GM18873 (cell line): Measurements from ENCODE around the gene ABCA9.
"Not testable (repeated sequence)": the region's sequence is repeated elsewhere in the genome, so short reads cannot be mapped to it uniquely, and the experiment has no call there.

Experiments
- ATAC-seq: cut with Tn5 transposase; IDR thresholded peaks from one replicate; pipeline ENCODE4 v1.9.1; 2021; ENCODE audit warnings: mild to moderate bottlenecking, moderate library complexity, moderate number of reproducible peaks; ENCODE audit not compliant: unreplicated experiment, low FRiP score

Gene ABCA9

DNA sequence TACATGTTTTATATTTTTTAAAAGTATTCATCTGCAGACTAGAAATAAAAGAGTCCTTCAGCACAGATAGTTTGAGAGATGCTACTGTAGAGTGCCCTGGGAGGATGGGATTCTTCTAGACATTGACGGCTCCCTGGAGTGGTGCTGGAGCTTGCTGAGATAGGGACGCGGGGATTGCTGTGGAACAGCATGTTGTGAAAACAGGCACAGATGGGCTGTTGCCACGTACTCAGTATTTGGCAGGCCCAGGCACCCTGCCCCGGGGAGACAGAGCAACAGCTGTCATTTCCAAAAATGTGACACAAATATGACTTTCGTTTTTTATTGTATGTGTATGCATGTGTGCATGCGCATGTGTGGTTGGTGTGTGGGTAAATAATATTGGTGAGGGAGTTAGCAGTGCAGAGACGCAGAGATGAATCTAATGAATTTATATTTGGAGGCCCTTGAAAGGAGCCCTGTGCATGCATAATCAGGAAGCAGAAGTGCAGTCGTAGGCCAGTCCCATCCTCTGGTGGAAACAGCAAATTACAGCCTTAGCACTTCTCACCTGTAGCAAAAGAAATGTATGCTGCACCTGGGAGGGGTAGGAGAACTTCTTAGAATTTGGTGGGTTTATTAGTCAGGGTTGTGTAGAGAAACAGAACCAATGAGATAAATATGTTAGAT is 99.4 kb downstream of the ABCA9 start:
- ATAC-seq: no peak

DNA sequence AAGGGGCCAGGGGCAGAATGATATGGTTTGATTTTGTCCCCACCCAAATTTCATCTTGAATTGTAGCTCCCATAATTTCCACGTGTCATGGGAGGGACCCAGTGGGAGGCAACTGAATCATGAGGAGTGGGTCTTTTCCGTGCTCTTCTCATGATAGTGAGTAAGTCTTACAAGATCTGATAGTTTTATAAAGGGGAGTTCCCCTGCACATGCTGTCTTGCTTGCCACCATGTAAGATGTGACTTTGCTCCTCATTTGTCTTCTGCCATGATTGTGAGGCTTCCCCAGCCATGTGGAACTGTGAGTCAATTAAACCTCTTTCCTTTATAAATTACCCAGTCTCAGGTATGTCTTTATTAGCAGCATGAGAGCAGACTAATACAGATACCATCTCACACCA is 101.6 kb downstream of the ABCA9 start:
- not testable (repeated sequence) for ATAC-seq

DNA sequence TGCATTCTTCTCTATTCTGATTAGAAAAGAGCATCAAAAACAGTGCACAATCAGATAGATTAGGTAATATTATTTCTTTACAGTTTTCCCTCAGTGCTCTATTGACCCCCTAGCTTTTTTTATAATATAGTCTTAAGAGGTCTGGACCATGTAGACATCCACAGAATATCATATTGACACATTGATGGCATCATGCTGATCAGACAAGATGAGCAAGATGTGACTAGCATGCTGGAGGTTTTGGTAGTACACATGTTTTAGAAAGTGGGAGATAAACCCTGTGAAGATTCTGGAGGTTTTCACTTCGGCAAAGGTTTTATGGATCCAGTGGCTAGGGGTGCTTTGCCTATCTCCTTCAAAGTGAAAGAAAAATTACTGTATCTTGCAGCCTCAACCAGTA is 102.8 kb downstream of the ABCA9 start:
- no peak for ATAC-seq

DNA sequence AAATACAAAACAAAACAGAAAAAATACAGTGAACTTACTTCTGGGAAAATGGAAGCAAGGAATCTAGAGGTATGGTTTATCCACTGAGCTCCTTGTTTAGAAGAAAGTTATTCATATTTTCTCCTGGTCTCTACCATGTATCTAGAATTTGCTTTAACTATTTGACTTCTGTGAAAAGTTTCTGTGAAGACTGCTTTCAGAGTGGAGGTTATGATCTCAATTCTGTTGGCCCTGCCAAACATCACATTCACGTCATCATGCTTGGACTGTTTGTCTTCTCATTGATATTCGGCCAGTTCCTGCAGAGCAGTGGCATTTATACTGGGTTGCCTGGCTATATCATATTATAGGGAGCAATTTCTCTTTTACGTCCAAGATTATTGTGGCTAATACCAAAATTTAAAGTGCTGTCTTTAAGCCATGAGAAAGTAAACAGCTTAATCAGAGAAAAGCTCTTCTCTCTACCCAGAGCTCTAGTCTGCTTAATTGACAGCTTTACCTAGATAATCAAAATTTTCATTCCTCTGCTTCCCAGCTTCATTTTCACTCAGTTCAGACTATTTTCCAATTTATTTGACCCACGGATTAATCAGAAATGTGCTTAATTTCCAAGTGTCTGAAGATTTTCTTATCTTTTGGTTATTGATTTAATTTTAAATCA is 105.4 kb downstream of the ABCA9 start, which contains the start of gene ABCA8:
Gene ABCA8 (minus strand): TSS at position 212 of the 661 bp plus-strand sequence. CDS start 13,358 bp downstream, outside the sequence.
- ATAC-seq: no peak

DNA sequence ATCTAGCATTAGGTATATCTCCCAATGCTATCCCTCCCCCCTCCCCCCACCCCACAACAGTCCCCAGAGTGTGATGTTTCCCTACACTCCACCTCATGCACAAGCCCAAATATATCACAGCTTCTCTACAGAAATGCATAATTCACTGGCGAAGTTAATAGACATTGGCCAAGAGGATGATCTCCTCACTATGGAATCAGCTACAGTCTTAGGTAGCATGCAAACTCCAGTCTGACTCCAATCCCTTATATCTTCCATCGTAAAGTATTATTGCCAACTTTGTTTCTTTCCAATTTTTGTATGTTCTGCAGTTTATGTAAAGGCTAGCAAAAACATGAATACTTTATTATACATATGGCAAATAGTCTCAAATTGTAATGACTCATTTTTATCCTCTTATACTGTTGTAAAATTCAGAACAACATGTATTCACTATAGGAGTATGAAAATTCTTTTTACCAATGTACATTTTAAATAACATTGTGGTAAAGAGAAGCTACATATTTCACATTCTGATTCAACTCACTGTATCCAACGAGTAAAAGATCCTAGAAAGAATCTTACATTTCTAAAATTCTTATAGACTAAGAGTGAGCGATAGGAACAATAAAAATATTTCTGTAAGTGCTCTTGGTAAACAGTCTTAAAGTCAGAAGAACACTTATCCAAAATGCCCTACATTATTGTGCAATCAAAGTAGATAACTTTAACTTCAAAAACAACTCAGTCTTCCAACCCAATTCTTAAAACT is 106.4 kb downstream of the ABCA9 start:
- ATAC-seq: no peak

DNA sequence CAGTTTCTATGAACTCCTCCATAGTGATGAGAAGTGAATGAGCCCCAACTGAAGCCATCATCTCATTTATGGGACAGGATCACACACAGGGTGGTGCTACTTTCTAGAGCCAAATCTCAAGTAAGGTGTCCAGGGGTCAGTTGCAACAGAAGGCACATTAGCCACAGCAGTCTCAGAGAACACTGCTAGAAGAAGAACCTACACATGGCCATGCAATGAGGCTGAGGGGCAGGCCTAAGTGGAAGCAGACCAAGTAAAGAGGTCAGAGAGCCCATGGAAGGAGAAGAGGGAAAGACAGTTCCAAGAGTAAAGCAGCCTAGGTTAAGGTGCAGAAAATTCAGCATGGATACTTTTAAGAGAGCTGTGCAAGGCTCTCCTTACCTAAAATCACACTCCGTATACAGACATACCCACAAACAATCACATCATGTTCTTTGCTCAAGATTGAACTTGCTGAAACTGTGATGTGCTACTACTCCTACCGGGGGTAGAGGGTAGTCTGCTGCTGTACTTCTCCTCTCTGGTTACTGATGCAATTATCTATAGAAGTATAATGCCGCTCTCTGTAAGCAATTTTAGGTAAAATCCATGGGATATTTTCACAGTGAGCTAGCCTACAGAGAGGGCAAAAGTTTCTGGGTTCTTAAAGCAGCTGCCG is 107.3 kb downstream of the ABCA9 start:
- ATAC-seq: no peak

DNA sequence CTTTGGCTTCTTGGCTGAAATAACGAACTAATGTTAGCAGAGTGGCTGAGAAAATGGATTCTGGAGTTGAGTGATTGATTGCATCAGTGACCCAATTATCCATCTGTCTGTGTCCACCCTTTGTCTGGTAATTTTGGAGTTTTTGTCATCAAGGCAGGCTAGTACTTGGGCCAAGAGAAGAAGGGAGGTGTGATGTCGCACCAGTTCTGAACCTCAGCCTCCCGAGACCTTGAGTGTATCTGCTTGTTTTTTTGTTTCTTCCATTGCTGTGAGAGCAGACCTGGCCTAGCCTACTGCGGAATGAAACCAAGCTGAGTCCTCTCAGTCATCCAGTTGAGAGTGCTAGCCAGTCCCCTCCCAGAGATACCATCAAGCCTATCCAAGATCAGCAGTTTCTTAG is 110.0 kb downstream of the ABCA9 start:
- no peak for ATAC-seq

DNA sequence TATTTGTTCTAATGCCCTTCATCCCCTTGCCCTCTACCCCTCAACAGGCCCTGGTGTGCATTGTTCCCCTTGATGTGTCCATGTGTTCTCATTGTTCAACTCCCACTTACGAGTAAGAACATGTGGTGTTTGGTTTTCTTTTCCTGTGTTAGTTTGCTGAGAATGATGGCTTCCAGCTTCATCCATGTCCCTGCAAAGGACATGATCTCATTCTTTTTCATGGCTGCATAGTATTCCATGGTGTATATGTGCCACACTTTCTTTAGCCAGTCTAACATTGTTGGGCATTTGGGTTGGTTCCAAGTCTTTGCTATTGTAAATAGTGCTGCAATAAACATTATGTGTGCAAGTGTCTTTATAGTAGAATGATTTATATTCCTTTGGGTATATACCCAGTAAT is 112.9 kb downstream of the ABCA9 start:
- ATAC-seq: not testable (repeated sequence)

DNA sequence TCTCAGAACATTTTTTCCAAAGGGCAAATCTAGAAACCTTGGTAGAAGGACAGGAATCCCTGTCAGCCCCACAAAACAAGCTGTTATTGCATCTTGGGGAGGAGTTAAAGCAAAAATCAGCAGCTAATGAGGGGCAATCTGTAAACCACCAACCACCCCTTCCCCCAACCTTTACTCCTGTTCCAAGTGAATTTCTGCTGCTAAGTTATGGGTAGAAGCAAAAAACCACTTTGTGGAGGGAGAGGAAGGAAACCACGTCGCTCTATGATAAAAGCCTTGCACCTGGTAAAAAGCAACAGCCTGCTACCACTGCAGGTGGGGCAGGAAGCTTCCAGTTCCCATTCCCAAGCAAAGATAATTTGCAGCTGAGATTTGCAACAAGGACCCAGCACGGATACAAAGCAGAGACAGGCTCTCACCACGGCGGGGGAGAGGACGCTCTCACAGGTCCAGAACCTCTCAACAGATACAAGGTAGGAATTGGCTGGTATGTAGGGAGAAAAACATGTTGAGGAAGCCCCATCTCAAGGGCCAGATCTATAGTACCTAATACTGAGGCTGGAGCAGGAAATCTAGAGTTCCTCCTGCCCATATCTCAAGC is 116.2 kb downstream of the ABCA9 start:
- ATAC-seq: no peak

DNA sequence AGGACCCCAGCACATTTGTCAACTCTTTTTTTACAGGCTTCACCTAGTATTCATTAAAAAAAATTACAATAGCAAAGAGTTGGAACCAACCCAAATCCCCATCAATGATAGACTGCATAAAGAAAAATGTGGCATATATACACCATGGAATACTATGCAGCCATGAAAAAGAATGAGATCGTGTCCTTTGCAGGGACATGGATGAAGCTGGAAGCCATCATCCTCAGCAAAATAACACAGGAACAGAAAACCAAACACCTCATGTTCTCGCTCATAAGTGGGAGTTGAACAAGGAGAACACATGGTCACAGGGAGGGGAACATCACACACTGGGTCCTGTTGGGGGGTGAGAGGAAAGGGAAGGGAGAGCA is 116.9 kb downstream of the ABCA9 start:
- ATAC-seq: not testable (repeated sequence)

DNA sequence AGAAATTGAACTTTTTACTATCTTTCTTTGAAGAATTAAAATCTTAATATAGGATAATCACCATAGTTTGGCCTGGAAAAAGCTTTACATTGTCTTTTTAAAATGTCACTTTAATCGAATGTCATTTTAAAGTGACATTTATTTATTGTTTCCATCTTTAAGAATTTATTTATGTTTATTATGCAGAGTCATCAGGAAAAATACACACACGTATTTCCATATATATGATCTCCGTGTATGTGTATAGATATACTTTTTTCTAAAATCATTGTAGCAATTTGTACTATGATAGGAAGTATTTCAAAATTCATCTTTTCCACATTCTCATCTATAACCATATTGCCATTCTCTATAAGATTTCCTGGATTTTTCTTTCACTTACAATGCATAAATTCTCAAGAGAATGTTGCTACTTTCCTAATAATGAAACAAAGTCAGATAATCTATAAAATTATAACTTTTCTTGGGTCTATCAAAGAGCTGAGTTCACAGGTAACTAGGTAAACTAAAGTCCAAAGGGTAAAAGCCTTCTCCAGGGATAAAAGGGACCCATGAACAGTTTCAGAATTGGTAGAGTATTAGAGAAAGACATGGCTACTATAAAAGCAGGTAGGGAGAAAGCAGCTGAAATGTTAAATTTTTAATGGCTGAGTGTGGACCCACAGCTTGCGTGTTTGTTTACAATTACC is 117.5 kb downstream of the ABCA9 start:
- ATAC-seq: no peak

DNA sequence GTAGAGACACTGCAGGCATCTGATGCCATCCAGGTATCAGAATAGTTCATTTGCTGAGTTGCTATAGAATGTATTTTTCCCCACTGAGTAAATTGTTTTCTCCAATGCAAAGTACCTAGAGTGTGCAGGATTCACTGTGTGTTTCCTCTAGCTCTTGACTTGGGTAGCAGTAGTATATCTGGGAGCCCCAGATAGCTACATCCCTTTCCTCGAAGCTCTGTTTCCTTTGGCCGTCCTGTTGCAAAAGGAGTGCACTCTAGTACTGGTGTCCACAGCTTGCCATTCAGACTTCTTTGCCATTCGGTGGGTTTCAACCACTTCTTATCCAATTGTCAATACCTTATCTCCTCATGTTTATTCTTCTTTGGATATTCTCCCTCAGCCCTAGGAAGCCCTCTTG is 118.3 kb downstream of the ABCA9 start:
- ATAC-seq: no peak

DNA sequence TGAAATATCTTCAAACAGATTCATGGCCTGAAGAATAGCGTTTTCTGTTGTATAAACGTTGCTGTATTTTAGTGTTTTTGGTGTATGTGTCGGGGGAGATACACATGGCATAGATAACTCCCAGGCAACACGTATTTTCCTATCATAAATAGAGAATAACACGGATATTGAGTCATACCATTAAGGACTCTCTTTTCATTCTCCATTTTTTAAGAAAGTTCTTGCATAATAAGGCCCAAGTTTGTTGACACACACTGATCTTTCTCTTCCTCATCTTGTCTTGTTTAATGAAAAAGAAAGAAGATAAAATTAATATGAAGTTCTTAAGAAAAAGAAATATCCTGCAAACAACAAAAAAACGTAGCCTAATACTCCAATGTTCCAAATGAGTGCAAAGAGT is 119.0 kb downstream of the ABCA9 start:
- ATAC-seq: no peak

DNA sequence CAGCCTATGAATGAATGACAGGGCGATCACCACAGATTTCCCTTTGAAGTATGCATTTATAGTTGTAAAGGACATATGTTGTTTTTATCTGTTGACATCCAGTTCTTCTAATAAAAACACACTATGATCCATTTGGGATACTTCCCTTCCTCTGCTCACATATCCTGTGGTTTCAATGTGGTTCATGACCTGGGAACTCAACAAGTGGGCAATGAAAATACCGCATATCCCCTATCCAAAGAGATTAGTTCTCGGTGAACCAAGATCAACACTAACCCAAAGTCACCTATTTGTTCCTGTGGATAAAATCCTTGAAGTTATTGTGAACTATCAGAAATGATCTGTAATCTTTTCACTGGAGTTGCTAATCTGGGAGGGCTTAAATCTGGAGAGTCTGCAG is 121.5 kb downstream of the ABCA9 start:
- no peak for ATAC-seq

DNA sequence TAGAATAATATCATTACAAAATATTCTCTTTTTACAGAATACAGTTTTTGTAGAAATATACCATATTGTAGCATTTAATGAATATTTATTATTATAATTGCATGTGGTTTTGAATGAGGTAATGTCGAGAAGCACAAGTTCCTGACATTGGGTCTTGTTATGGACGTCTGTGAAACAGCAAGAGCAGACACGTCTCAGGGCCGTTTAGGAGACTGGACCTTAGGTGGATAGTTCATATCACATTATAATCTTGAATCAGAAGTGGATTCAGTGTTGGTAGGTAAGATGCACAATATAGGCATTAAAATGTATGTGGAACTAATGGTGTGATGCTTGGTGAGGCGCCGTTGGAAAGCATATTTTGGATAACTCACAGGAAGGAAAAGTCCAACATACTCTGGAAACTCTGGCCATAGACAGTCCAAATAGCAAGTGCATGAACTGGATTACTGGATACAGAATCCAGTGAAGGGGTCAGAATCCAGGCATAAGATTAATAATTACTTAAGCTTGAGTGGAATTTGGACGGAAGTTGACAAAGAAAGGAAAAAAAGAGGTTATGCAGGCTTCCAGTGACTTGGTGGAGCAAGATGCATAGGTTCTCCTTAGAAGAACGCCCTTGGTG is 122.7 kb downstream of the ABCA9 start:
- no peak for ATAC-seq

DNA sequence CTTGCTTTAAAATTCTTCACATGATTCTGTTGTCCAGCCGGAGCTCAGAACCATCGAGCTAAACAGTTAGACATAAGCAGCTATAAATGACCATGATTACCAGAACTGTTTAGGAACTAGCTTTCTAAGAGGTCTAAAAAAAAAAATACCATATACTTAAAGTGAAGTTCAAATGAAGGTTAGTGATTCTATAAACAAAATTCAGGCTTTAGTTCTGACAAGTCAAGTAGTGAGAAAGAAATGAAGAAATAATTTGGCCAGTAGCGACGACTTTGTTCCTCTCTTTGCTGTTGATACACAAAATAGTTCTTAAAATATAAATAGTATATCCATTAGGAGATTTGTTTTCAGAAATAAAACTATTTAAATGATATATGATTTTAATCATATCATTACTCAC is 133.2 kb downstream of the ABCA9 start:
- ATAC-seq: no peak

DNA sequence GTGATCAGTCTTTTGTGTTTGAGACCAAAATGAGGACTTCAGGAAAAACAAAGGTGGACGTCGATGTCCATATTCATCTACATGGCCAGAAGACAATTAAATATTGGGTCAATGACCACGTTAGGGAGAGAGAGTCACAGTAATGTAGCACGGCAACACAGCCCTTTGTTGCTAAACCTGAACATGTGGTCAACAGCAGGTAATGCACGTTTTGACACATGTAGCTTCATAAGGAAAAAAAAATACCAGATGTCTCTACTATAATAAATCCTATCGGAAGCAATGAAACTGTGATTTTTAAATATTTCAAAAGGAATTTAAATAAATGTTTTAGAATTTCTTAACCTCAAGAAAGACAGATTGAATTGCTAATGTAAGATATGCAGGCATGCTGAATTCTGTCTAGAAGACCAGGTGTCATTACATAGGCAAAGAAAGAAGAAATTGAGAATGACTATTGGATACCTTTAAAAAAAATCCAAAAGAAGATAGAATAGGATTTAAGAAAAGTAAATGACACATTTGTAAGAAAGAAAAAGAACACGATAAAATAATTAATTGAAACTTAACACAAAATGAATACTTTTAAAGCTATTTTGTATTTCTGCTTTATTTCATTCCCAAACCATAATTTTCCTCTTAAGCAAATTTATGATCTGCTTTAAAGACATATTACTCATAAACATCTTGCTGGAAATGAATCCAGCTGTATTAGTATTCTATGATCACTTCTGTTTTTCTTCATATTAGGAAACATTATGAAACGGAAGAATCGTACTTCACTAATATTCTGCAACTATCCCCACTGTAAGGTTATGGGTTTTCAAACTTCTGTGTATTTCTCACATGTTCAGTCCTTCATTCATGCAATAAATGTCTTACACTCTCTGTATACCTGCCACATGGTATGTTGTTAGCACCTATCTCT is 135.7 kb downstream of the ABCA9 start:
- ATAC-seq: no peak
